T-helper 2 cell (primary cell): ENCODE measurements around the gene PCDHGC4.

Source experiments
- DNase-seq, 5 experiments: peaks; one replicate each; pipeline versions ENCODE4 v3.0.0 to v3.0.0-alpha.2; 2012 to 2022
- total RNA-seq, 2 donors: gene quantifications; one replicate each; lab custom pipeline; 2026; lab: John Stamatoyannopoulos, UW

Gene PCDHGC4
- 0 to 0.07 reads per million in 2 donors for total RNA-seq

DNA sequence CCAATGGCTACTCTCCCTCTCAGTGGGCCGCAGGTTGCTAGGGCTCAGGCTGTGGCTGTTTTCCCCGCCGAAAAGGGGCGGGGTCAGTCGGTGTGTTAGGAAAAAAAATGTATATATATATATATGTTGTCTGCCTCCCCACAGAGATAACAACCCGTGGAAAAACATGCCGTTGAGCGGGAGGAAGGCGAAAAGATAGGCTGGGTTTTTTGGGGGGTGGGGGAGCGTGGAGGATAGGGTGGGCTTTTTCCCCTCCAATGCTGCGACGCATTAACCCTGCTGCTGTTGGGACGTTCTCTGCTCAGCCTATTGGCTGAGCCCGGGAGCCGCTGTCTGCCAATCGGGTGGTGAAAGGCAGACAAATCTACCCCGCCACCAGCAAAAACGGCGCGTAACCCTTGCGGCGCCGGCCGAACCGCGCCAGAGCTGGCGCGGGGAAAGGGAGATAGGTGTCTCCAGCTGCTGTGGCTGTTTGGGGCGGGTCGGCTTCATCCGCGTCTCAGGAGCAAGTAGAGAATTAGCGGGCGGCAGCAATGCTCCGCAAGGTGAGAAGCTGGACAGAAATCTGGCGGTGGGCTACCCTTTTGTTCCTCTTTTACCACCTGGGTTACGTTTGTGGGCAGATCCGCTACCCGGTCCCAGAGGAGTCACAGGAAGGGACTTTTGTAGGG is at the start of gene PCDHGC4:
PCDHGC4 (plus strand) TSS at position 390 of the 671 bp plus-strand sequence; CDS start at position 534, 144 bp downstream.
- no peak for DNase-seq

DNA sequence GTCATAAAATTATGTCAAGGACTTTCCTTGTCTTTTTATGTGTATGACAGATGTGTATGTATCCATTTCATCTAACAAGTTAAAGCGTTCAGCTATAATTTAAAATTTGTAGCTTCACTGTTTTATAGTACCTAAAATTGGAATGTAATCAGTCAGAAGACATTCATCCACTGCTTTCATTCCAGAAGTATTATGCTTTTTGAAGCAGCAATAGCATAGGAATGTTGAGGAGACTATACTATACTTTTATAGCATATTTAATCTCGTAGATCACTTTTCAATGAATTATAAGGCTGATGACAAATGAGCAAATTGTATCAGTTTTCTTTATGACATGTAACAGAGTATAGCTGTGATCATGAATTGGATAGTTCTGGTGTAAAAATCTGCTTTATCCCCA is 47.6 kb upstream of the PCDHGC4 start:
- DNase-seq: no peak

DNA sequence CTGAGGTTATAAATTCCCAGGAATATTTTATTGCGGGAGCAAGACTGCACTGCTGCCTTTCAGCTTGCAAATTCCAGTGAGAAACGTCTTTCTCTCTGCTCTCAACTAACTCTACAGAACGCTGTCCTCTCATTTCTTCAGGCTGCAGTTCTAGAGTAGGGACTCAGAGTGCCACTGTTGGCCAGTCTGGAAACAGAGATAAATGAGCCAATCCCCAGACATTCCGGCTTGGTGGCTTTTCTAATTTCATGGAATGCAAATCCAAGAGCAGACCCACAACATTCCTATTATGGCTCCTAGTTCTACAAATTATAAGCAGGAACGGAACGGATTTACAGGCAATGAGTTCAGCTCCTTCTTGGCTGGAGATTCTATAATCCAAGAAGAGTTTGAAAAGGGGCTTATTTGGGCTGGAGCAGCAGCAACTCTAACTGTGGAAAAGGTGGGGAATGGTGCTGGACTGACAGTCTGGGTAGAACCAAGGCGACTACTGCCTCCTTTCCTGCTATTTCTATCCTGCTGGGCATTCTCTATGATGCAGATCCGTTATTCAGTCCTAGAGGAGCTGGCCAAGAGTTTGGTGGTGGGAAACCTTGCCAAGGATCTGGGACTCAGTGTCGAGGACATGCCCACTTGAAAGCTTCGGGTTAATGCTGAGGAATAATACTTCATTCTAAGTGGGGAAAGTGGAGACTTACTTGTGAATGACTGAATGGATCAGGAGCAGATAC is 45.3 kb upstream of the PCDHGC4 start:
- DNase-seq: no peak

- DNase-seq: no peak
Measured at GRCh38 chr5:141440341-141440740, 44.5 kb upstream of the PCDHGC4 start.

- DNase-seq: no peak
Measured at GRCh38 chr5:141441571-141442170, 43.2 kb upstream of the PCDHGC4 start.

DNA sequence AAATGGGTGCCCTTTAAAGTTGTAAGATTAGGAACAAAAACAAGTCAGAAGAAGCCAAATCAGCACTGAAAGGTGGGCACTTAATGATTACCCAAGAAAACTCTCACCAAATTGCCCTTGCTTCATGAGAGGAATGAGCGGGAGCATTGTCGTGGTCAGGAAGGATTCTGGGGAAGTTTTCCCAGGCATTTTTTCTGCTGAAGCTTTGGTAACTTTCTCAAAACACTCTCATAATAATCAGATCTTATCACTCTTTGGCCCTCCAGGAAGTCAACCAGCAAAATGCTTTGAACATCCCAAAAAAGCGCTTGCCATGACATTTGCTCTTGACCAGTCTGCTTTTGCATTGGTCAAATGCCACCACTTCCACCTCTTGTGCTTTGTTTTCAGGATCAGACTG is 19.5 kb upstream of the PCDHGC4 start:
- no peak for DNase-seq

DNA sequence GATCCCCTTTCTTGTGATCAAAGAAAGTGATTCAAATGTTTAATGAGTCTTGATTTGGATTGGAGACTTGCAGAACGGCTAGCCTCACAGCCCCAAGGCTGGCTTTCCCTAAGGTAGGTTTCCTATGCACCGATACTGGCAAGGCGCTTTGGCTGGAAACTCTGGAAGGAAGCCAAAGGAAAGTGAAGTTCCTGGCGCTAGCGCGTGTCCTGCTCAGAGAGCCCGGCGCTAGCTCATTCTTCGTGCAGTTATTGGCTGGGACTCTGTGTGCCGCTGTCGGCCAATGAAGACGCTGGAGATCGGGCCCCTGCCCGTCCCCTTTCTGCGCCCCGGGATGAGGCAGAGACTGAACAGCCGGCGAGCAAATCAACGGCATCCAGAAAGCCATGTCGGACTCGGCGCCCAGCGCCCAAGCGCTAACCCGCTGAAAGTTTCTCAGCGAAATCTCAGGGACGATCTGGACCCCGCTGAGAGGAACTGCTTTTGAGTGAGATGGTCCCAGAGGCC is 9.2 kb upstream of the PCDHGC4 start, which contains the start of gene PCDHGC3:
PCDHGC3 (plus strand) TSS at position 342 of the 507 bp plus-strand sequence; CDS start at position 493, 151 bp downstream.
- DNase-seq: peak in 2 of 5 experiments; percentile 19 to 38

DNA sequence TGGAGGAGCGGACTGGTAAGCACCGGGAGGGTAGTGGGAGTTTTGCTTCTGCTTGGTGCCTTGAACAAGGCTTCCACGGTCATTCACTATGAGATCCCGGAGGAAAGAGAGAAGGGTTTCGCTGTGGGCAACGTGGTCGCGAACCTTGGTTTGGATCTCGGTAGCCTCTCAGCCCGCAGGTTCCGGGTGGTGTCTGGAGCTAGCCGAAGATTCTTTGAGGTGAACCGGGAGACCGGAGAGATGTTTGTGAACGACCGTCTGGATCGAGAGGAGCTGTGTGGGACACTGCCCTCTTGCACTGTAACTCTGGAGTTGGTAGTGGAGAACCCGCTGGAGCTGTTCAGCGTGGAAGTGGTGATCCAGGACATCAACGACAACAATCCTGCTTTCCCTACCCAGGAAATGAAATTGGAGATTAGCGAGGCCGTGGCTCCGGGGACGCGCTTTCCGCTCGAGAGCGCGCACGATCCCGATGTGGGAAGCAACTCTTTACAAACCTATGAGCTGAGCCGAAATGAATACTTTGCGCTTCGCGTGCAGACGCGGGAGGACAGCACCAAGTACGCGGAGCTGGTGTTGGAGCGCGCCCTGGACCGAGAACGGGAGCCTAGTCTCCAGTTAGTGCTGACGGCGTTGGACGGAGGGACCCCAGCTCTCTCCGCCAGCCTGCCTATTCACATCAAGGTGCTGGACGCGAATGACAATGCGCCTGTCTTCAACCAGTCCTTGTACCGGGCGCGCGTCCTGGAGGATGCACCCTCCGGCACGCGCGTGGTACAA is 8.5 kb upstream of the PCDHGC4 start:
- peak in 1 of 5 experiments; percentile 27 for DNase-seq

DNA sequence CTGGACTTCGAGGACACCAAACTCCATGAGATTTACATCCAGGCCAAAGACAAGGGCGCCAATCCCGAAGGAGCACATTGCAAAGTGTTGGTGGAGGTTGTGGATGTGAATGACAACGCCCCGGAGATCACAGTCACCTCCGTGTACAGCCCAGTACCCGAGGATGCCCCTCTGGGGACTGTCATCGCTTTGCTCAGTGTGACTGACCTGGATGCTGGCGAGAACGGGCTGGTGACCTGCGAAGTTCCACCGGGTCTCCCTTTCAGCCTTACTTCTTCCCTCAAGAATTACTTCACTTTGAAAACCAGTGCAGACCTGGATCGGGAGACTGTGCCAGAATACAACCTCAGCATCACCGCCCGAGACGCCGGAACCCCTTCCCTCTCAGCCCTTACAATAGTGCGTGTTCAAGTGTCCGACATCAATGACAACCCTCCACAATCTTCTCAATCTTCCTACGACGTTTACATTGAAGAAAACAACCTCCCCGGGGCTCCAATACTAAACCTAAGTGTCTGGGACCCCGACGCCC is 7.7 kb upstream of the PCDHGC4 start:
- no peak for DNase-seq

DNA sequence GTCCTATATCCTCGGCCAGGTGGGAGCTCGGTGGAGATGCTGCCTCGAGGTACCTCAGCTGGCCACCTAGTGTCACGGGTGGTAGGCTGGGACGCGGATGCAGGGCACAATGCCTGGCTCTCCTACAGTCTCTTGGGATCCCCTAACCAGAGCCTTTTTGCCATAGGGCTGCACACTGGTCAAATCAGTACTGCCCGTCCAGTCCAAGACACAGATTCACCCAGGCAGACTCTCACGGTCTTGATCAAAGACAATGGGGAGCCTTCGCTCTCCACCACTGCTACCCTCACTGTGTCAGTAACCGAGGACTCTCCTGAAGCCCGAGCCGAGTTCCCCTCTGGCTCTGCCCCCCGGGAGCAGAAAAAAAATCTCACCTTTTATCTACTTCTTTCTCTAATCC is 7.0 kb upstream of the PCDHGC4 start:
- no peak for DNase-seq

DNA sequence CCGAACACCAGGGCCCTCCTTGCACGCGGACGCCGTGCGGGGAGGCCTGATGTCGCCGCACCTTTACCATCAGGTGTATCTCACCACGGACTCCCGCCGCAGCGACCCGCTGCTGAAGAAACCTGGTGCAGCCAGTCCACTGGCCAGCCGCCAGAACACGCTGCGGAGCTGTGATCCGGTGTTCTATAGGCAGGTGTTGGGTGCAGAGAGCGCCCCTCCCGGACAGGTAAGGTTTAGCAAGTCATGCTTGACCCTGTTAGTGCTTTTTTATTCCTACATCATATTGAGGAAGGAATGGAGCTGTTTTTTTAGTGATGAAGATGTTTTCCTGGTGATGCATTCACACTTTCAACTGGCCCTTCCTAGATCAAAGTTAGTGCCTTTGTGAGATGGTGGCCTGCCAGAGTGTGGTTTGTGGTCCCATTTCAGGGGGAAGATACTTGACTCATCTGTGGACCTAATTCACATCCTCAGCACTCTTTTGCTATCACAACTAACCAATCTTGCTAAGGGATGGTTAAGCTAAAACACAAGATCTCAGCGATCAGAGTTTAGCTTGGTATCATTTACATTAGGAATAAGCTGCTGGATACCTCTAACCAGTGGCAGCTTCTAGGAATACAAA is 6.4 kb upstream of the PCDHGC4 start:
- peak in 1 of 5 experiments; percentile 53 for DNase-seq

- no peak for DNase-seq
Measured at GRCh38 chr5:141479776-141480175, 5.1 kb upstream of the PCDHGC4 start.

DNA sequence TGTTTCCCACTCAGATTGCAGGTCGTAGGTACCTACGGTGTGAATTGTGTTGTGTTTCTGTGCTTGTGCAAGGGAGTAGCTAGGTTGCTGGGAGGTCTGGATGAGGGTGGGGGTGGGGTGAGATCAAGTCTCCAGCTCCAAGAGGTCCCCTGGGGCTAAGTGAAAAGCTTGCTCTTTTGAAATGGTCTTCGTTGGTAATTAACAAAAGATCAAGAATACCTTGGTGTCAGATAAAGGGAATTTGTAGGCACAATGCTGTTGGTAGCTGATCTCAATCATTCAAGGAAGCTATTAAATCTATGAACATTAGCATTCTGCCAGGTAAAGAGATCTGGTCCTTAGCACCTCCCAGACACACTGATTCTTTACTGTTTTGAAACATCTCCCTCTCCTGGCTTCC is 928 bp upstream of the PCDHGC4 start:
- no peak for DNase-seq

DNA sequence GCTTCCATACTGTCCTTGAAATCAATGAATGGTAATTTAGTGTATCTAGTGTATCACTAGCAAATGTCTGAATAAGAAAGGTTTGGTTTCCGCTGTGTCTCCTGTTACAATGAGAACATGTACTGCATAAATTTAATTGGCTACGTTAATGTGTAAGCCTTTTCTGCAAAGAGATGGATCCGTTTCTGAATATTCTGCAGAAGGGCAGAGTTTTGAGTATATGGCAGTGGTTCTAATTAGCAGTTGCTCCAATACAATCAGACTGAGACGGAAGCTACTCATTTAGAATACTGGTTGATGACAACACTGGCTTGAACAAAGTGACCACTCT is 555 bp upstream of the PCDHGC4 start:
- DNase-seq: no peak

GRCh38 chr5:141485321-141486055 is 658 bp downstream of the PCDHGC4 start:
- no peak for DNase-seq

GRCh38 chr5:141486091-141486490 is 1.3 kb downstream of the PCDHGC4 start:
- DNase-seq: no peak

DNA sequence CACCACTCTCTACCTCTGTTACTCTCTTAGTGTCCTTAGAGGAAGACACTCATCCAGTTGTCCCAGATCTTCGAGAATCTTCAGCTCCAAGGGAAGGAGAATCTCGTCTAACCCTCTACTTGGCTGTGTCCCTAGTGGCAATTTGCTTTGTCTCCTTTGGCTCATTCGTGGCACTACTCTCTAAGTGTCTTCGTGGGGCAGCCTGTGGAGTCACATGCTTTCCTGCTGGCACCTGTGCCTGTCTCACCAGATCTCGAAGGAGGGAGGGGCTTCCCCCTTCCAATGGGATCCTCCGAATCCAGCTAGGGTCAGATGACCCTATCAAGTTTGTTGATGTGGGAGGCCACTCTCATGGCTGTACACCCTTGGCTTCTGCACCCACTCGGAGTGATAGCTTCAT is 2.3 kb downstream of the PCDHGC4 start:
- DNase-seq: no peak

DNA sequence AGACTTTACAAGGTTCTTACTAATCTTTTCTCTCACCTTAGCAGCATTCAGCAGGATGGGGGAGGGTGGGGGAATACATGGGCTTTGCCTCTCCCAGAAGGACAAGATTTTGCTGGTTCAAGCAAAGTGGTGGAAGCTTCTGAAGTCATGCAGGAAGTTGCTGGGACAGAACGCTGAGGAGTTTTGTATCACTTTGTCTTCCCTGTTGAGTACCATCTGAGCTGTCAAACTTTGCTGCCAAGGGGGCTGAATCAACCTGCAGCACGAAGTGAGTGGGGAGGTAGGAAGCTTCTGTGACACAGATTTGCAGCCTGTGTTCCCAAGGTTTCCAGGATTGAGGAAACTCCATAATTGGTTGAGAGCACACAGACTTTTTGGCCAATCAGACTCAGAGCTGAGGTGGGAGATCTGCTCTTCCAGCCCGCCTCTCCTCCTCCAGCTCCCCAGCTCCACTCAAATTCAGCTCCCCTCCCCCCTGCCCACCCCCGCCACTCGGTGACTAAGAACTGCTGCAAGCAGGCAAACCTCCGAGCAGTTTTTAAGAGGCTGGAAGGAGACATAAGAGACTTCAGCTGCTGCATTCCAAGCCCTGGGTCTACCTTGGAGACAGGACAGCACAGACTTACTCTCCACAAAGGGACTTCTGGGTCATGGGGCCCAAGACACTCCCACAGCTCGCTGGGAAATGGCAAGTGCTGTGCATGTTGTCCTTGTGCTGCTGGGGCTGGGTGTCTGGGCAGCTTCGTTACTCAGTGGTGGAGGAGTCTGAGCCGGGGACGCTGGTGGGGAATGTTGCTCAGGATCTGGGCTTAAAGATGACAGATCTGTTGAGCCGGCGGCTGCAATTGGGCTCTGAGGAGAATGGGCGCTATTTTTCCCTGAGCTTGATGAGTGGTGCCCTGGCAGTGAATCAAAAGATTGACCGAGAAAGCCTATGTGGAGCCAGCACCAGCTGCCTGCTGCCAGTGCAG is 4.0 kb downstream of the PCDHGC4 start, which contains the start of gene PCDHGC5:
PCDHGC5 (plus strand) TSS at position 491 of the 971 bp plus-strand sequence; CDS start at position 651, 160 bp downstream.
- DNase-seq: no peak

GRCh38 chr5:141489841-141490240 is 5.0 kb downstream of the PCDHGC4 start:
- no peak for DNase-seq

- no peak for DNase-seq
Measured at GRCh38 chr5:141490271-141490670, 5.4 kb downstream of the PCDHGC4 start.
